GM19468 (cell line): ENCODE results near the gene CDH4.

Source experiments
- ATAC-seq: cut with Tn5 transposase; IDR thresholded peaks from one replicate; pipeline ENCODE4 v1.9.1; 2021; ENCODE audit warnings: mild to moderate bottlenecking, moderate library complexity, moderate number of reproducible peaks; ENCODE audit not compliant: unreplicated experiment; ENCODE audit errors: extremely low read depth

The CDH4 gene

DNA sequence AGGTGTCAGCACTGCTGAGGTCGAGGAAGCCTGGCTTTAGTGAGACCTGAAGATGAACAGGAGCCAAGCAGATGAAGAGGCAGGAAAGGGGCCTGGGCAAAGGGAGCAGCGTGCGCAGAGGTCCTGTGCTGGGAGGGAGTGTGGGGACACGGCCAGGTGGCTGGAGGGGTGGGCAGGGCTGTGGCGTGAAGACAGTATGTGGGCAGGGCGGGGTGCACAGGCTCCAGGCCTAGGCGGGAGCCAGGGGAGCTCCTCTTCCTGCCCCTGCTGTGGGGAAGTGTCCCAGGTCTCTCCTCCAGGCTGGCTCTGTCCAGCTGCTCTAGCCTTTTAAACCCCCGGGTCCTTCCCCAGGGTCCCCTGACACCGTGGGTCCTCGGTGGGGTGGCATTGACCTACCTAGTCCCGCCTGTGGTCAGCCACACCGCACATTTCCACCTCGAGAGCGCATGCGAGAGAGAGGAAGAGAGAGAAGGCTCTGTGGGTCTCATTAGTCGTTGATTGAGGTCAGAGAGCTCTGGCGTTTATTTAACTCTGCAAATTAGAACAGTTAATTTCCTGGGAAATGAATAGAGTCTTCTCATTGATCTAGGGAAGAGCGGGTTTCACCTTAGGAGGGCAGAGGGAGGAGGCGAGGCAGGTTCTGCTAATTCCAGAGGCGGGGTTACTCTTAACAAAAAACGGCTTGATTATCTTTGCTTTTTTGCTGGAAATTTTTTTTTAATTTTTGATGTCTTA, 68.8 kb downstream of the CDH4 start:
- ATAC-seq, result no peak

DNA sequence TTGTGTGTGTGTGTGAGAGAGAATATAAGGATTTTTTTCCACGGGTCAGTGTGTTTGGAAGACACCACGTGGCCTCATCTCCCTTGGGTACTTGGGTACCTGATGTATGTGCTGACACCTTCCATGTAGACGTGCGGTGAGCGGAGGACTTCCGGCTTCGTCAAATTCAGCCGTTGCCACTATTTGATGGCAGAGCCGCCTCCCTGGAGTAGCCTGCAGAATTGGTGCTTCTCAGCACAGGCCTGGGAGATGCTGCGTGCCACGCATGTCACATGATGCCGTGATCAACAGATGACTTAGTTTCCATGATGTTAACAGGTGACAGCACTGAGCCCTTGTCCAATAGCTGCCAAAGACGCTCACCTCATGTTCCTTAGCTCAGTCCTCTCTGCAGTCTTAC, 69.4 kb downstream of the CDH4 start:
- ATAC-seq, result no peak

DNA sequence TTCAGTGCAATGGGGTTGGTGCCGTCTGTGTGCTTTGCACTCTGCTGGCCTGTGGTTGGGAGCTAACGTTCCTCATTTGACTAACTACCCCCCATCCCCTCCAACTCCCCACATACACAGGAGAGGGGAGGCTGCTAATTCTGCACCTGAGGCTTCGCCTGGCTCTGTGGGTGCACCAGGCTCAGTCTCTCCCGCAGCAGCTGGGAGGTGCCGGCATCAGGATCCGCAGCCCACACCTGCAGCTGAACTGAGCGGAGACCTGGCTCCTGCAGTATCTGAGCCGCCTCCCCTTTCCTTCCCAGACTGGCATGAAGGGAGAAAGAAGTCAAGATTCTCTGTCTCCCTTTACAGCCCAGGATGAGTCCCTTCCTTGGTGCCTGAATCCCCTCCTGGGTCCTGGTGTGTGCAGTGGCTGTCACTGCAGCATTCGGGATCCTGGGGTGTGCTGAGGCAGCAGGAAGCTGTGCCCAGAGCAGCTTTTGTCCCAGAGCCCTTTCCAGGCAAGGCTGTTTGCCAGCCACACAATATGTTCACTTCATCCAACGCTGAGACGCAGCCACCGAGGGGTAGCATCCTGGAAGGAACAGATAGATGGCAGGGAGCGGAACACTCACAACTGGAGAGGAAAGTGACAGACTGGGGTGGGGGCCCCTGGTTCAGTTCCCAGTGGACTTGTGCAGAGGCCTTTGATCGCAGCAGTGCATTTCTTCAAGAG, 70.2 kb downstream of the CDH4 start:
- no peak for ATAC-seq

DNA sequence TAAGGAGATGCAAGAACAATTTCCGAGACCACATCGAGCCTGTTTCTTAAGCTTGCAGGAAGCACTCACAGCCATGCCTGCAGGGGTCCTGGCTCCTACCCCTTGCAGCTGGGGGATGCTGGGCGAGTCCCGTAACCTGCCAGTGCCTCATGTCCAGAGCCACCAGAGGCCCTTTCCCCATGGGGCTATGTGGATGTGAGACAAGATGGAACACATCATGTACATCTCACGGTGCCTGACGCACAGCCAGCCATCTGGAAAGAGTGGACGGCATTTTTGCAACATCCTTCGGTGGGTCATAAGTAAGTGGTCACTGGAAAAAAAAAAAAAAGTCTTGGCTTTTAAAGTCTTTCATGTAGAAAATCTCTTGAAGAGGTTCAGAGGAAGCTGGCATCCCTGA, 72.8 kb downstream of the CDH4 start:
- ATAC-seq, result no peak

DNA sequence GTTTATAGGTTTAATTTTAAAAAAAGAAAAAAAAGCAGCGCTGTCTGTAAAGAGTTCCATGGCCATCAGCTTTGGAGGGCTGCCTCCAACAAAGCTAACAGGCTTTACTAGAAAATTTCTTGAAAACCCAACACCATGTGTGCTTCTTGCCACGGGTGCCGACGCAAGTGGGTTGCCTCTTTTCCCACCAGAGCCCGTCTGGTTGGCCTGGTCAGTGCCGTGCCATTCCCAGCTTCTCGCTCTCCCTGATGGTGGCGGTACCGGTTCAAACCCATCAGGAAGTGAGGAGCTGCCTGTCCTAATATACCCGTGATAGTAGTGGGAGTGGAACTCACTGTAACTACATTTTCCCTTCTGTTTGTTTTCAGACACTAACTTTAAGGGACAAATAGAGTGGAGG, 73.7 kb downstream of the CDH4 start:
- no peak for ATAC-seq

DNA sequence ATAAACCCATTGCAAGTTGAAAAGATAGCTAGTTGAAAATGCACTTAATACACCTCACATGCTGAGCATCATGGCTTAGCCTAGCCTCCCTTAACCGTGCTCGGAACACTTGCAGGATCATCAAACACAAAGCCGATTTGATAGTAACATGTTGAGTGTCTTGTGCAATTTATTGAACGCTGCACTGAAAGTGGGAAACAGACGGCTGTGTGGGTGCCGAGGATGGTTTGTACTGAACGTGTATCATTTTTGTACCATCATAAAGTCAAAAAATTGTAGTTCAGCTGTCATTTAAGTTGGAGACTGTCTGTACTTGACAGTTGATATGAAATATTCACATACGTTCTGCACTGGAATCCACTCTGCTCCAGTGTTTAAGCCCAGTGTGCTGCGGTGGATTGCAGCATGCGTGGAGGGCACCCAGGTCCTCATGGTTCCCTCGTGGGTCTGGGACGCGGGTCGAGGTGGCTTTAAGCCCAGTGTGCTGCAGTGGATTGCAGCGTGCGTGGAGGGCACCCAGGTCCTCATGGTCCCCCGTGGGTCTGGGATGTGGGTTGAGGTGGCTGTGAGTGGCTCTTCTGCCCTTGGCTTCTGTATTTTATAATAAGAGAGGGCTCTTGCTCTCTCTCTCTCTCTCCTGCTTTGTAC, 77.0 kb downstream of the CDH4 start:
- ATAC-seq, result no peak

DNA sequence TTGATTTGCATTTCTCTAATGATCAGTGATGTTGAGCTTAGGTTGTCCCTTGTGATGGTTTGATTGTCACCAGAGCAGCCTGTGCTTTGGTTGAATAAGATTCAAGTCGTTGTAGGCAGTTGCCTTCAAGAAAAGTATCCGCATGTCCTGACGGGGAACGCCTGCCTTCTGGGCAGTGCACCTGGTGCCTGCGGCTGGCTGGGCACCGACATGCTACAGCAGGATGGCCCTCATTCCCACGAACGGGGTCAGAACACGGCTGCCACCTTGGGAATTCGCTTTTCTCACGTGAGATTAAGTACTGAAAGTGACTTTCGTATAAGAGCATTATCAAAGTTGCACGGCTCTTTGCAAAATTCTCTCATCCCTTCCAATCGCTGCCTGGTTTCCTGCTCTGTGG, 78.4 kb downstream of the CDH4 start:
- ATAC-seq, result no peak

DNA sequence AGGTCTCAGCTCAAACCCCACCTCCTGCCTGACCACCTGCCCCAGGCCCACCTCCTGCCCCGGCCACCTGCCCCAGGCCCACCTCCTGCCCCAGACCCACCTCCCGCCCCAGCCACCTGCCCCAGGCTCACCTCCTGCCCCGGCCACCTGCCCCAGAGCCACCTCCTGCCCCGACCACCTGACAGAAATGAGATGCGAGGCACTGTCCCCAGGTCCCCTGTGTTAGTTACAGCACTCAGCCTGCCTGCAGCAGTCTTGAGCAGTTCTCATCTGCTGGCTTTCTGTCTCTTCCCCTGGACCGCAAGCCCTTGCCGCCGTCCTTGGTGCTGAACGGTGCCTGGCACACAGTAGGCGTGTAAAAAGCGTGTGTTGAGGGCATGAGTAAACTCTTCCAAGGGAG, 79.5 kb downstream of the CDH4 start:
- ATAC-seq, result no peak

DNA sequence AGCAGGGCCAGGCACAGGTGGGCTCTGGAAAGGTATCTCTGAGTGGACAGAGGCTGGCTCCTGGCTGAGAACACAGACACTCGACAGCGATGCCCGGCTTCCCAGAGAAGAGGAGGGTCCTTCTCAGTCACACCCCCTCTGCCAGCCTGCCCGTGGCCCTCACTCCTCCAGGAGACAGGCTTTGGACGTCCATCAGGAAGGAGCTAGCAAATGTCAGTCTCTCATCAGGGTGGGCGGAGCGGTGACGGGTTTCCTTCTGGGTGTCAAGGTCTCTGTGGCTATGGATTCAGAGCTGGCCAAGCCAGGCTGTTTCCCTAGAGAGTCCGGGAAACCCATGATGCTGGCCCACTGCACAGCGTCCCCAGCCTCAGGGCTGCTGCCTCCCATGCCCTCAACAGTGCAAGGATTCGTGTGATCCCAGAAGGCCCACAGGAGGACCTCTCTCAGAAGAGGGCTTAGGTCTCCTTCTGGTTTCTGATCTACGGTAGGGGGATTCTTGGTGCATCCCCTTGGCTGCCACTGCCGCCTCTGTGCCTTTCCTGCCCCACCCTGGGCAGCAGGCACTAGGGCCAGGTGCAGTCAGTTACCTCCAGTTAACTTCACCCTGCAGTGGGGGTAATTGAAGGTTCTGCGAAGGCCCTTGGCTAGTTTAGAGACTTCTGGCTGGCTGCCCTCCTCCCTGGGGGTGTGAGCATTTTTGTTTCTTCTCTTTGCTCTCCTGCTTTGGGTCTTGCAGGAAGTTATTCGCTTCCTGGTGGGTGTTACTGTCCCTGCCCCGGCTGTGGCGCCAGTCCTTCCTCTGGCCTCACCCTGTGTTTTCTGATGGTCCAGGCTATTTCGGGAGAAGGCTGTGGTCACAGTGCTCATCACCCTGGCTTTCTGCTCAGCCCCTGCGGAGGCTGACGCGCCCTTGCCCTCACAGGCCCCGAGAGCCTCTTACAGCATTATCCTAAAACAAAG, 80.2 kb downstream of the CDH4 start:
- no peak for ATAC-seq

DNA sequence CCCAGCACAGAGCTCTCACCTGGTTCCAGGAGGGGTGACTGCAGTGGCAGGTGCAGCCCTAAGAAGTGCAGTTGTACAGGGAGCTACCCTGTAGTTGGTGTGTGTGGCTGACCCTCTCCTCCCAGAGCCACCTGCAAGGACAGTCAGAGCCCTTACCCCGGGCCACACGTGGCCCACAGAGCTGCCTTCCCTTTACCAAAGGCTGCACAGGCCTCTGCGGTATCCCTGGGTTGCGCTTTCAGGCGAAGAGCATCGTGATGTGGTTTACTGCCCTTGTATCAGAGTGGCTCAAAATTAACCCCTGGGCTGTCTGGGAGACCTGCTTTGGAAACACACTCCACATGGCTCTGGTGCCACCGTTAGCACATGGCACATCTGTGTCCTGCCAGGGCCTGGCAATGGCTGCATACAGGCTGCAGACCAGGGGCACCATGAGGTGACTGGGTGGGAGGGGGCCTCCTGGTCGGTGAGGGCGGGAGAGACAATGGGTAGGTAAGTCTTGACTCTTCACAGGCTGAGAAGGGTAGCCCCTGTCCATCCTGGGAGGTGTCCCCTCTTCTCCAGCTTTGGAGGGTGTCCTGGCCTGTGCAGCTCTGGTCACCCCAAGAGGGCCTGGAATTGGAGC, 81.5 kb downstream of the CDH4 start:
- no peak for ATAC-seq

DNA sequence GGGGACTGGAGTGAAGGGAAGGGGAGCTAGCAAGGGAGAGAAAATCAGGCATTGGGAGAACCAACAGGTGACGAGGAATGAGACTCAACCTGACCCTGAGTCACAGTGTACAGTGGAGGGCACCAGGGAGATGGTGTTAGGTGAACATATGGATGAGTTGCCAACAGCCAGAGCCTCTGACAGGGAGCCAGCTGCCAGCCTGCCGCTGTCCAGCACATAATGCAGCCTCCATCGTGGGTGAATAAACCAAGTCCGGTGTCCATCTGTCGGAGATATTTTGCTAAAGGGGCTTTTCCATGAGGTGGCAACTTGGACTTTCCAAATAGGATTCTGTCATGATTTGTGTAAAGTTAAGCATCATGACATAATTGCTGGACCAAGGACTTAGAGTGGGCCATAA, 88.1 kb downstream of the CDH4 start:
- ATAC-seq, result no peak

DNA sequence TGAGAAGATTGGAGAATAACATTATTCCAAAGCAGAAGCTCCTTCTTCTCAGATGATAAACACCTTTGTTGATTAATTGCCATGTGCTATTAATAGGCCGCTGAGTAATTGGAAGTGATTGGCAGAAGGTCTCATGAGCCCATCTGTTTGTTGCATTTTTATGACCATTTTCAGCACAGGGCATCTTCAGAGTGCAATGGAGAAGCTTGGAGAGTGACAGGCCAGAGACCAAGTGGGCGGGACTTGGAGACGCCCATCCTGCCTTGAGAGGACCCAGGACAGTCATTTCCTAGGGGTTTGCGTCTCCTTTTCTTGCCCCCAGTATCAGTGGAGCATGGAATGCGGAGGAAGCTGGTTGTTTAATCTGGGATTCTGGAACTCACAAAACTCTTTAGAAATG, 89.5 kb downstream of the CDH4 start:
- no peak for ATAC-seq

DNA sequence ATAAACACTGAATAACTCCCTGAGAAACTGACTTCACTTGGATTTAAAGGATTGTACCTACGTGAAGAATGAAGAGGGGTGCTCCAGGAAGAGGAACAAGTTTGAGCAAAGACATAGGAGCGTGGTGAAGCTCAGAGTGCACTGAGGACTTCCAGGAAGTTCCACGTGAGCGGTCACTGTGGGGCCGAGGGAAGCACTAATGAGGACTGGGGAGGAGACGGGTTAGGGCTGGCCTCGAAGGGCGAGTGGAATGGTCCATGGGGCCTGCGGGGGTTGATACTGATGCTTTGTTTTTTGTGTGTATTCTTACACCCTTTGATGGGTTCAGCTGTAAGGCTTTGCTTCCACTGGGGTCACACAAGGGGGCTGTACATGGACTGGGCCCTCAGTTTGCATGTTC, 91.9 kb downstream of the CDH4 start:
- ATAC-seq, result no peak

DNA sequence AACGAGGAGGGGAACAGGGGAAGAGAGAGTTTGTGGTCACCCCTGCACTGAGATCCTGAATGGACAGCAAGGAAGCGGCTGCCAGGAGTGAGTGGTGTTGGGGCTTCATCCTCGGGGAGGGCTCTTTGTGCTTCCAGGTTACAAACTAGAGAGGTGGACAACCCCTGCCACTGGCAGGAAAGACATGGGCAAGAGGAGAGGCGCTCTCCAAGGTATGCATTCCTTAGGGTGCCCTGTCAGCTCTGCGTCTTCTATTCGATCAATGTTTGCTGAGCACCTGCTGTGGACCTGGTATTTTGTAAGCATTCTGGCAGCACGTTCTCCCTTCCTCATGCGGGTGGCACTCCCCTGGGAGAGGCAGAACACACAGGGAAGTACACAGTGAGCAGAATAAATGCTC, 93.6 kb downstream of the CDH4 start:
- ATAC-seq, result no peak

DNA sequence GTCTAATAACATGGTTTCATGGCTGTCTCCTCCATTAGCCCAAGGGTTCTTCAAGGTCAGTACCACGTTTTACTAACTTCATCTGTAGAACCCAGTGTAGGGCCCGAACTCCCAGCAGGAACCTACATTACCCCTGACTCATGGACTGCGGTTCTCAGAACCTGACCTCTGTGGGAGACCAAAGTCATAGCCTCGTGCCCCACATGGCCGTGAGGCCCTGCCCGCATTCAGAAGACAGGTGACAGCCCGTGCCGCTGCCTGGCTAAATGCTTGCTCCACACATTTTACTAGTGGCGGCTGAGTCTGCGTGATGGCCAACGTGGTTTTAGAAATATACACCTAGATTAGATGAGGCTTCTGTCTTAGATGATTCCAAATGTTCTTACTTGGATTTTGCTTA, 94.9 kb downstream of the CDH4 start:
- no peak for ATAC-seq

DNA sequence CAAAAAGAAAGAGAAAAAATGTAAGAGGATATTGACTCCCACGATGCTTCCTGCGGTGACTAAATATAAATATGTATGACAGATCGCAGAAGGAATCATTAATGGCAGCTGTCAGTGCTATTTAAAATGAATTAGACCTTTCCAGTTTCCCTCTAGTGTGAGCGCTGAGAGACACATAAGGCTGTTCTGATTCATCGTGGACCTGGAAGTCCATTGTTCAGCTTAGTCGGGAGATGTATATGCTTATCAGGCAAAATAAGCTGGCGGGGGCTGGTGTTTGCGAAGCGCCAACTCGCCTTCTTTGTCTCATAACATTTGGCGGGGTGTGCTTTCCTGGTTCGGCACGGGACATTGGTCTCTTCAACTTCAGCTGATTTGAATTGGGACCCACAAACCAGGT, 95.4 kb downstream of the CDH4 start:
- ATAC-seq, result no peak

DNA sequence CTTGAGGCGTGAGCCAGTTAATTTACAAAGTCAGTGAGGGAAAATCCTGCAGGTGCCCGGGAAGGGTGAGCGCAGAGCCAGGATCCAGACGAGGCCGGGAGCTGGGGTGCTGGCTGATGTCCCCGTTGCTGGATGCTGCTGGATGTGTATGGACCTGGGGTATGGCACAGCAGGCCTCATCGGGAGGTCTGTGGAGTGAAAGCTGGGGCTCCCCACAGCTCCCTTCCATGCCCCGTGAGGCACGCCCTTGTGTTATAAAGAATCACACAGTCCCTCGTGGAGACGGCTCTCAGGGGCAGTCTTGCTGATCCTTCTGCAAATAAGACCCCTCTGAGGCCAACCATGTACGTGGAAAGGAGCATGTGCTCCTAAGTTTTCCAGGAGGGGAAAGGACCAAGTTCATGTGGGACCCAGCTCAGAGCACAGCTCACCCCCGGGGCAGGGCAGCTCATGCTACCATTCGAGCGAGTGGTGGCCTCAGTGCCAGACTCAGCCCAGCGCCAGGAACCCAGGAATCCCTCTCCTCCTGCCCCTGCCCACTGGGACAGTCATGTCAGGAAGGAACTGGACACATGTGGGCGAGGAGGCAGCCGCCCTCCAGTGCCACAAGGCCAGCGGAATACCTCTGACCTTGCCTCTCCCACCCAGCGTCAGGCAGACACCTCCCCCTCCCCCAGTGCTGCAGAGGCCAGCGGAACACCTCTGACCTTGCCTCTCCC, 97.5 kb downstream of the CDH4 start:
- no peak for ATAC-seq

DNA sequence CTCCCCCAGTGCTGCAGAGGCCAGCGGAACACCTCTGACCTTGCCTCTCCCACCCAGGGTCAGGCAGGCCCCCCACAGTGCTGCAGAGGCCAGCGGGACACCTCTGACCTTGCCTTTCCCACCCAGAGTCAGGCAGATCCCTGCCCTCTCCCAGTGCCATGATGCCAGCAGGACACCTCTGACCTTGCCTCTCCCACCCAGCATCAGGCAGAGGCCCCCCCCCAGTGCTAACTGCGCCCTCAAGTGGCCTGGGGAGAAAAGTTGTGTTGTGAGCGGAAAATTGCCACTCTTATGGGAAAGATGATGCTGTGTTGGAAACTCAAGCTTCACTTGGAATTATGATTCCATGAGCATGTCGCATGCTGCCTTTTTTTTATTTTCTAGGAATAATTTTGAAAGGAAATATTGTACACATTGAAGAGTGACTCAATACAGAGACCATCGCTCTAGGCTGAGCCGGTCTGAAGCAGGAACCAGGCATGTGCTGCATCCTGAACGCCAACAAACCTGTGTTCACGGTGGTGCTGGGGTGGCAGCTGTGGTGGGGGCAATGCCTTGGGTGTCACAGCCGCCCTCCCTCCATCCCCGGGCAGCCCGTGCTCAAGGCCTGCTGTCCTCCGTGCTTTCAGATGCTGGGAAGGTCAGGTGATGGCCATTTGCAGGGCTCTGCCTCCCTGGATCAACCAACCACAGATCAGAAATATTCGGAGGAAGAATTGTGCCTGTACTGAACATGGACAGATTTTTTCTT, 98.6 kb downstream of the CDH4 start:
- ATAC-seq, result no peak
